GM23338 (cell line): ENCODE results near the gene CNTNAP5. TPM values are rescaled to one million over a fixed set of nuclear protein-coding genes. Genes with fewer than 3 reads are reported as not detected.

Source experiments
- ATAC-seq: fragments of 200-7000 bp; cut with Tn5 transposase; 3 replicates; pipeline ENCODE4 v1.9.1; 2020
- DNase-seq: peaks from one replicate; pipeline ENCODE4 v3.0.0-alpha.2; 2015; ENCODE audit warnings: low spot score
- H2AFZ ChIP-seq: fragments of 200-600 bp; sonication (generic); 2 replicates; pipeline ENCODE4 v1.8.0; 2016; ENCODE audit warnings: antibody characterized with exemption, mild to moderate bottlenecking, moderate library complexity
- H3F3A ChIP-seq: fragments of 200-600 bp; sonication (generic); replicated peaks from 2 replicates; pipeline ENCODE4 v1.8.0; 2017; ENCODE audit warnings: antibody characterized with exemption, mixed run types, low read depth
- H3K27ac ChIP-seq: fragments of 200-600 bp; sonication (generic); 2 replicates; pipeline ENCODE4 v1.6.1; 2016; ENCODE audit warnings: low read depth
- H3K27me3 ChIP-seq: fragments of 200-600 bp; sonication (generic); 2 replicates; pipeline ENCODE4 v1.8.0; 2016; ENCODE audit warnings: mild to moderate bottlenecking, mixed run types, moderate library complexity; ENCODE audit not compliant: insufficient read depth
- H3K36me3 ChIP-seq: fragments of 200-600 bp; sonication (generic); 2 replicates; pipeline ENCODE4 v1.8.0; 2016; ENCODE audit warnings: mild to moderate bottlenecking; ENCODE audit not compliant: insufficient read depth
- H3K4me1 ChIP-seq: fragments of 200-600 bp; sonication (generic); 2 replicates; pipeline ENCODE4 v1.8.0; 2016; ENCODE audit warnings: mild to moderate bottlenecking, moderate library complexity; ENCODE audit not compliant: insufficient read depth
- H3K4me2 ChIP-seq: fragments of 200-600 bp; sonication (generic); 2 replicates; pipeline ENCODE4 v1.7.1; 2017; ENCODE audit warnings: mixed run types
- H3K4me3 ChIP-seq: fragments of 200-600 bp; sonication (generic); 2 replicates; pipeline ENCODE4 v1.6.1; 2016; ENCODE audit warnings: mixed run types
- H3K79me2 ChIP-seq: fragments of 200-600 bp; sonication (generic); replicated peaks from 2 replicates; pipeline ENCODE4 v1.8.0; 2017; ENCODE audit warnings: mild to moderate bottlenecking; ENCODE audit not compliant: insufficient read depth
- H3K9me2 ChIP-seq: fragments of 200-600 bp; sonication (generic); 2 replicates; pipeline ENCODE4 v1.8.0; 2017; ENCODE audit not compliant: insufficient read depth
- H4K20me1 ChIP-seq: fragments of 200-600 bp; sonication (generic); replicated peaks from 2 replicates; pipeline ENCODE4 v1.8.0; 2017; ENCODE audit warnings: mild to moderate bottlenecking; ENCODE audit not compliant: insufficient read depth
- H3K27ac Mint-ChIP-seq: 2 replicates; pipeline ENCODE4 v1.8.0; 2020; ENCODE audit warnings: inconsistent platforms, mild to moderate bottlenecking, moderate library complexity, mixed read lengths
- H3K27me3 Mint-ChIP-seq: 3 replicates; pipeline ENCODE4 v1.8.0; 2022; ENCODE audit warnings: low read depth, mild to moderate bottlenecking, moderate library complexity, mixed read lengths, inconsistent platforms; ENCODE audit not compliant: insufficient read depth, poor library complexity
- H3K36me3 Mint-ChIP-seq: 3 replicates; pipeline ENCODE4 v1.8.0; 2021; ENCODE audit warnings: low read depth, mild to moderate bottlenecking, inconsistent platforms, moderate library complexity, mixed read lengths
- H3K4me1 Mint-ChIP-seq: 3 replicates; pipeline ENCODE4 v1.8.0; 2020; ENCODE audit warnings: mild to moderate bottlenecking, inconsistent platforms, mixed read lengths
- H3K4me3 Mint-ChIP-seq: 3 replicates; pipeline ENCODE4 v1.8.0; 2021; ENCODE audit warnings: moderate library complexity, mild to moderate bottlenecking, inconsistent platforms, mixed read lengths
- H3K9me3 Mint-ChIP-seq: 3 replicates; pipeline ENCODE4 v1.8.0; 2020; ENCODE audit warnings: moderate library complexity, mild to moderate bottlenecking, inconsistent platforms, mixed read lengths
- CREB1 ChIP-seq: fragments of 250-450 bp; sonication (Bioruptor Pico); IDR thresholded peaks from 2 replicates; pipeline ENCODE4 v1.5.0; 2020; ENCODE audit warnings: low read depth, mild to moderate bottlenecking, moderate library complexity
- EZH2 ChIP-seq: fragments of 200-600 bp; sonication (generic); IDR thresholded peaks from one replicate; pipeline ENCODE4 v1.8.0; 2017; ENCODE audit warnings: antibody characterized with exemption, mild to moderate bottlenecking, low read depth; ENCODE audit not compliant: unreplicated experiment
- EZH2phosphoT487 ChIP-seq: fragments of 200-600 bp; sonication (generic); IDR thresholded peaks from one replicate; pipeline ENCODE4 v1.8.1; 2018; ENCODE audit warnings: antibody characterized with exemption; ENCODE audit not compliant: unreplicated experiment
- JUNB ChIP-seq: IDR thresholded peaks from one replicate; pipeline ENCODE4 v1.6.1; 2016; ENCODE audit warnings: antibody characterized with exemption; ENCODE audit not compliant: unreplicated experiment
- NANOG ChIP-seq: IDR thresholded peaks from 2 replicates; pipeline ENCODE4 v1.6.1; 2016; ENCODE audit warnings: antibody characterized with exemption, borderline replicate concordance
- POLR2AphosphoS5 ChIP-seq: IDR thresholded peaks from 2 replicates; pipeline ENCODE4 v1.6.1; 2016; ENCODE audit warnings: antibody characterized with exemption, low read depth
- STAT1 ChIP-seq: IDR thresholded peaks from one replicate; pipeline ENCODE4 v1.6.1; 2016; ENCODE audit warnings: antibody characterized with exemption; ENCODE audit not compliant: unreplicated experiment
- ZNF114 ChIP-seq: fragments of 250-450 bp; sonication (Bioruptor Pico); IDR thresholded peaks from 2 replicates; pipeline ENCODE4 v1.5.0; 2020; ENCODE audit warnings: mild to moderate bottlenecking, moderate library complexity
- polyA plus RNA-seq: library from polyadenylated mRNA; unstranded; fragments of >200 nt; fragmentation: Nextera tagmentation; extraction: Ambion mirVana; gene quantifications from 2 replicates; pipeline ENCODE4 v1.2.1, GENCODE V29; 2016
- total RNA-seq: library from RNA; depleted of rRNA; stranded (reverse); fragments of >200 nt; shearing (Covaris generic); gene quantifications from 2 replicates; pipeline ENCODE4 v1.2.3, GENCODE V29; 2014
- TF ChIP-seq, protein P1 (sequence below): fragments of 250-450 bp; sonication (Bioruptor Pico); IDR thresholded peaks from 2 replicates; pipeline ENCODE4 v1.5.0; 2020; ENCODE audit warnings: mild to moderate bottlenecking, moderate library complexity
- TF ChIP-seq, protein P2 (sequence below), 2 experiments: fragments of 200-600 bp in 1 of 2; sonication (generic) in 1 of 2; conservative IDR thresholded peaks; 2 replicates each; pipeline versions ENCODE4 v1.5.1 to v1.6.1; 2016 to 2017; ENCODE audit warnings: antibody characterized with exemption in 2 of 2, low read depth in 2 of 2, mild to moderate bottlenecking in 2 of 2, moderate library complexity in 1 of 2
- TF ChIP-seq, protein P3 (sequence below): IDR thresholded peaks from 2 replicates; pipeline ENCODE4 v1.6.1; 2016; ENCODE audit warnings: antibody characterized with exemption
- TF ChIP-seq, protein P4 (sequence below): IDR thresholded peaks from one replicate; pipeline ENCODE4 v1.6.1; 2018; ENCODE audit warnings: antibody characterized with exemption; ENCODE audit not compliant: unreplicated experiment

Gene CNTNAP5
- total and polyA plus RNA-seq, 2 experiments from 2014 or later: 0.49 to 0.50 TPM

DNA sequence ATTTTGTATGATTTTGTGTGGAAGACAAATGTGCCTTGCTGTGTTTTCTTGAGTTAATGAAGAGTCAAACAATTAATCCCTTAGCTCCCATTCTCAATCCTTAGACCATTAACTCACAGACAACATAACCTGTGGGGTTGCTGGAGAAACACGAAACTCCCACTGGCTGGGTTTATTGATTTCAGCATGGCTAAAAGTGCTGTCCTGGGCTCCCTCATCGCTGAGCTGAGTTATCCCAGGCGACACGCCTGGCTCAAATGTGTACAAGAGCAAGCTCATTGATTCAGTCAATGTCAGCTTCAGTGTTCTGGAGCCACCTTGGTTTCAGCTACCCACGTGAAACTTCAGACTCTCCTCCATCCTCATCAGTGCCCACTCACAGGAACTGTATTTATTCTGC, 896.1 kb downstream of the CNTNAP5 start:
- Mint-ChIP-seq H3K4me3 (no peak overlapping the region), H3K36me3 (no peaks in the 10 kb centered on the region), H3K27ac (no peak overlapping the region), H3K4me1 (peaks cover 6% of the 10 kb centered on the region; the same call in 2 of the 3 replicates), H3K9me3 (no peaks in the 10 kb centered on the region), H3K27me3 (no peaks in the 10 kb centered on the region)
- Histone ChIP-seq H3K4me1 (no peaks in the 10 kb centered on the region), H3K27me3 (no peaks in the 10 kb centered on the region), H3K27ac (no peak overlapping the region), H2AFZ (peak overlapping the region; percentile 43; the same call in 1 of the 2 replicates), H3F3A (no peaks in the 10 kb centered on the region), H3K4me2 (no peak overlapping the region), H4K20me1 (no peaks in the 10 kb centered on the region), H3K9me2 (peaks cover 20% of the 10 kb centered on the region; the same call in 1 of the 2 replicates), H3K79me2 (no peaks in the 10 kb centered on the region), H3K4me3 (no peak overlapping the region), H3K36me3 (no peaks in the 10 kb centered on the region)
- ATAC-seq (no peak), DNase-seq (no peak)
- TF ChIP-seq, protein P1, sequence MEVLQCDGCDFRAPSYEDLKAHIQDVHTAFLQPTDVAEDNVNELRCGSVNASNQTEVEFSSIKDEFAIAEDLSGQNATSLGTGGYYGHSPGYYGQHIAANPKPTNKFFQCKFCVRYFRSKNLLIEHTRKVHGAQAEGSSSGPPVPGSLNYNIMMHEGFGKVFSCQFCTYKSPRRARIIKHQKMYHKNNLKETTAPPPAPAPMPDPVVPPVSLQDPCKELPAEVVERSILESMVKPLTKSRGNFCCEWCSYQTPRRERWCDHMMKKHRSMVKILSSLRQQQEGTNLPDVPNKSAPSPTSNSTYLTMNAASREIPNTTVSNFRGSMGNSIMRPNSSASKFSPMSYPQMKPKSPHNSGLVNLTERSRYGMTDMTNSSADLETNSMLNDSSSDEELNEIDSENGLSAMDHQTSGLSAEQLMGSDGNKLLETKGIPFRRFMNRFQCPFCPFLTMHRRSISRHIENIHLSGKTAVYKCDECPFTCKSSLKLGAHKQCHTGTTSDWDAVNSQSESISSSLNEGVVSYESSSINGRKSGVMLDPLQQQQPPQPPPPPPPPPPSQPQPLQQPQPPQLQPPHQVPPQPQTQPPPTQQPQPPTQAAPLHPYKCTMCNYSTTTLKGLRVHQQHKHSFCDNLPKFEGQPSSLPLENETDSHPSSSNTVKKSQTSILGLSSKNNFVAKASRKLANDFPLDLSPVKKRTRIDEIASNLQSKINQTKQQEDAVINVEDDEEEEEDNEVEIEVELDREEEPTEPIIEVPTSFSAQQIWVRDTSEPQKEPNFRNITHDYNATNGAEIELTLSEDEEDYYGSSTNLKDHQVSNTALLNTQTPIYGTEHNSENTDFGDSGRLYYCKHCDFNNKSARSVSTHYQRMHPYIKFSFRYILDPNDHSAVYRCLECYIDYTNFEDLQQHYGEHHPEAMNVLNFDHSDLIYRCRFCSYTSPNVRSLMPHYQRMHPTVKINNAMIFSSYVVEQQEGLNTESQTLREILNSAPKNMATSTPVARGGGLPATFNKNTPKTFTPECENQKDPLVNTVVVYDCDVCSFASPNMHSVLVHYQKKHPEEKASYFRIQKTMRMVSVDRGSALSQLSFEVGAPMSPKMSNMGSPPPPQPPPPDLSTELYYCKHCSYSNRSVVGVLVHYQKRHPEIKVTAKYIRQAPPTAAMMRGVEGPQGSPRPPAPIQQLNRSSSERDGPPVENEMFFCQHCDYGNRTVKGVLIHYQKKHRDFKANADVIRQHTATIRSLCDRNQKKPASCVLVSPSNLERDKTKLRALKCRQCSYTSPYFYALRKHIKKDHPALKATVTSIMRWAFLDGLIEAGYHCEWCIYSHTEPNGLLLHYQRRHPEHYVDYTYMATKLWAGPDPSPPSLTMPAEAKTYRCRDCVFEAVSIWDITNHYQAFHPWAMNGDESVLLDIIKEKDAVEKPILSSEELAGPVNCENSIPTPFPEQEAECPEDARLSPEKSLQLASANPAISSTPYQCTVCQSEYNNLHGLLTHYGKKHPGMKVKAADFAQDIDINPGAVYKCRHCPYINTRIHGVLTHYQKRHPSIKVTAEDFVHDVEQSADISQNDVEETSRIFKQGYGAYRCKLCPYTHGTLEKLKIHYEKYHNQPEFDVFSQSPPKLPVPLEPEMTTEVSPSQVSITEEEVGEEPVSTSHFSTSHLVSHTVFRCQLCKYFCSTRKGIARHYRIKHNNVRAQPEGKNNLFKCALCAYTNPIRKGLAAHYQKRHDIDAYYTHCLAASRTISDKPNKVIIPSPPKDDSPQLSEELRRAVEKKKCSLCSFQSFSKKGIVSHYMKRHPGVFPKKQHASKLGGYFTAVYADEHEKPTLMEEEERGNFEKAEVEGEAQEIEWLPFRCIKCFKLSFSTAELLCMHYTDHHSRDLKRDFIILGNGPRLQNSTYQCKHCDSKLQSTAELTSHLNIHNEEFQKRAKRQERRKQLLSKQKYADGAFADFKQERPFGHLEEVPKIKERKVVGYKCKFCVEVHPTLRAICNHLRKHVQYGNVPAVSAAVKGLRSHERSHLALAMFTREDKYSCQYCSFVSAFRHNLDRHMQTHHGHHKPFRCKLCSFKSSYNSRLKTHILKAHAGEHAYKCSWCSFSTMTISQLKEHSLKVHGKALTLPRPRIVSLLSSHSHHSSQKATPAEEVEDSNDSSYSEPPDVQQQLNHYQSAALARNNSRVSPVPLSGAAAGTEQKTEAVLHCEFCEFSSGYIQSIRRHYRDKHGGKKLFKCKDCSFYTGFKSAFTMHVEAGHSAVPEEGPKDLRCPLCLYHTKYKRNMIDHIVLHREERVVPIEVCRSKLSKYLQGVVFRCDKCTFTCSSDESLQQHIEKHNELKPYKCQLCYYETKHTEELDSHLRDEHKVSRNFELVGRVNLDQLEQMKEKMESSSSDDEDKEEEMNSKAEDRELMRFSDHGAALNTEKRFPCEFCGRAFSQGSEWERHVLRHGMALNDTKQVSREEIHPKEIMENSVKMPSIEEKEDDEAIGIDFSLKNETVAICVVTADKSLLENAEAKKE (CRISPR knock-in tag): no peak
- TF ChIP-seq STAT1 (no peak), EZH2phosphoT487 (no peak), NANOG (no peak), EZH2 (no peak), JUNB (no peak), POLR2AphosphoS5 (no peak), CREB1 (CRISPR knock-in tag) (no peak), ZNF114 (CRISPR knock-in tag) (no peak)
- TF ChIP-seq, protein P2, sequence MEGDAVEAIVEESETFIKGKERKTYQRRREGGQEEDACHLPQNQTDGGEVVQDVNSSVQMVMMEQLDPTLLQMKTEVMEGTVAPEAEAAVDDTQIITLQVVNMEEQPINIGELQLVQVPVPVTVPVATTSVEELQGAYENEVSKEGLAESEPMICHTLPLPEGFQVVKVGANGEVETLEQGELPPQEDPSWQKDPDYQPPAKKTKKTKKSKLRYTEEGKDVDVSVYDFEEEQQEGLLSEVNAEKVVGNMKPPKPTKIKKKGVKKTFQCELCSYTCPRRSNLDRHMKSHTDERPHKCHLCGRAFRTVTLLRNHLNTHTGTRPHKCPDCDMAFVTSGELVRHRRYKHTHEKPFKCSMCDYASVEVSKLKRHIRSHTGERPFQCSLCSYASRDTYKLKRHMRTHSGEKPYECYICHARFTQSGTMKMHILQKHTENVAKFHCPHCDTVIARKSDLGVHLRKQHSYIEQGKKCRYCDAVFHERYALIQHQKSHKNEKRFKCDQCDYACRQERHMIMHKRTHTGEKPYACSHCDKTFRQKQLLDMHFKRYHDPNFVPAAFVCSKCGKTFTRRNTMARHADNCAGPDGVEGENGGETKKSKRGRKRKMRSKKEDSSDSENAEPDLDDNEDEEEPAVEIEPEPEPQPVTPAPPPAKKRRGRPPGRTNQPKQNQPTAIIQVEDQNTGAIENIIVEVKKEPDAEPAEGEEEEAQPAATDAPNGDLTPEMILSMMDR (conservative IDR thresholded peaks at IDR 0.05; ENCODE audit: low read depth in 2 of 2): no peak
- TF ChIP-seq, protein P3, sequence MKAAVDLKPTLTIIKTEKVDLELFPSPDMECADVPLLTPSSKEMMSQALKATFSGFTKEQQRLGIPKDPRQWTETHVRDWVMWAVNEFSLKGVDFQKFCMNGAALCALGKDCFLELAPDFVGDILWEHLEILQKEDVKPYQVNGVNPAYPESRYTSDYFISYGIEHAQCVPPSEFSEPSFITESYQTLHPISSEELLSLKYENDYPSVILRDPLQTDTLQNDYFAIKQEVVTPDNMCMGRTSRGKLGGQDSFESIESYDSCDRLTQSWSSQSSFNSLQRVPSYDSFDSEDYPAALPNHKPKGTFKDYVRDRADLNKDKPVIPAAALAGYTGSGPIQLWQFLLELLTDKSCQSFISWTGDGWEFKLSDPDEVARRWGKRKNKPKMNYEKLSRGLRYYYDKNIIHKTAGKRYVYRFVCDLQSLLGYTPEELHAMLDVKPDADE: no peak
- TF ChIP-seq, protein P4, sequence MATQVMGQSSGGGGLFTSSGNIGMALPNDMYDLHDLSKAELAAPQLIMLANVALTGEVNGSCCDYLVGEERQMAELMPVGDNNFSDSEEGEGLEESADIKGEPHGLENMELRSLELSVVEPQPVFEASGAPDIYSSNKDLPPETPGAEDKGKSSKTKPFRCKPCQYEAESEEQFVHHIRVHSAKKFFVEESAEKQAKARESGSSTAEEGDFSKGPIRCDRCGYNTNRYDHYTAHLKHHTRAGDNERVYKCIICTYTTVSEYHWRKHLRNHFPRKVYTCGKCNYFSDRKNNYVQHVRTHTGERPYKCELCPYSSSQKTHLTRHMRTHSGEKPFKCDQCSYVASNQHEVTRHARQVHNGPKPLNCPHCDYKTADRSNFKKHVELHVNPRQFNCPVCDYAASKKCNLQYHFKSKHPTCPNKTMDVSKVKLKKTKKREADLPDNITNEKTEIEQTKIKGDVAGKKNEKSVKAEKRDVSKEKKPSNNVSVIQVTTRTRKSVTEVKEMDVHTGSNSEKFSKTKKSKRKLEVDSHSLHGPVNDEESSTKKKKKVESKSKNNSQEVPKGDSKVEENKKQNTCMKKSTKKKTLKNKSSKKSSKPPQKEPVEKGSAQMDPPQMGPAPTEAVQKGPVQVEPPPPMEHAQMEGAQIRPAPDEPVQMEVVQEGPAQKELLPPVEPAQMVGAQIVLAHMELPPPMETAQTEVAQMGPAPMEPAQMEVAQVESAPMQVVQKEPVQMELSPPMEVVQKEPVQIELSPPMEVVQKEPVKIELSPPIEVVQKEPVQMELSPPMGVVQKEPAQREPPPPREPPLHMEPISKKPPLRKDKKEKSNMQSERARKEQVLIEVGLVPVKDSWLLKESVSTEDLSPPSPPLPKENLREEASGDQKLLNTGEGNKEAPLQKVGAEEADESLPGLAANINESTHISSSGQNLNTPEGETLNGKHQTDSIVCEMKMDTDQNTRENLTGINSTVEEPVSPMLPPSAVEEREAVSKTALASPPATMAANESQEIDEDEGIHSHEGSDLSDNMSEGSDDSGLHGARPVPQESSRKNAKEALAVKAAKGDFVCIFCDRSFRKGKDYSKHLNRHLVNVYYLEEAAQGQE: no peak
